Mesodermal cell (in vitro differentiated cells): Measurements from ENCODE around the gene FBXL14.

Source experiments
- H3K27ac ChIP-seq: 2 replicates; pipeline ENCODE4 v1.7.0; 2013; ENCODE audit warnings: mild to moderate bottlenecking, low read depth, low read length, moderate library complexity; ENCODE audit not compliant: severe bottlenecking
- H3K36me3 ChIP-seq: 2 replicates; pipeline ENCODE4 v1.7.1; 2013; ENCODE audit warnings: mild to moderate bottlenecking, low read length, moderate library complexity; ENCODE audit not compliant: control insufficient read depth, insufficient read depth
- H3K4me1 ChIP-seq: one replicate; pipeline ENCODE4 v1.7.1; 2013; ENCODE audit warnings: mild to moderate bottlenecking, low read length; ENCODE audit not compliant: insufficient read depth, control insufficient read depth, poor library complexity, severe bottlenecking
- H3K4me3 ChIP-seq: 2 replicates; pipeline ENCODE4 v1.7.0; 2013; ENCODE audit warnings: low read length, control low read depth, mild to moderate bottlenecking; ENCODE audit not compliant: insufficient read depth, poor library complexity, severe bottlenecking; ENCODE audit errors: extremely low read depth
- H3K9me3 ChIP-seq: 2 replicates; pipeline ENCODE4 v1.7.1; 2013; ENCODE audit warnings: mild to moderate bottlenecking, low read length, moderate library complexity; ENCODE audit not compliant: control insufficient read depth
- WGBS, 2 experiments: methylation state at CpG; one replicate each; pipeline ENCODE4 v1.1.5; 2013; ENCODE audit warnings: missing lambda C conversion rate in 2 of 2; ENCODE audit not compliant: insufficient coverage in 2 of 2; 5-methylcytosine and 5-hydroxymethylcytosine counted together

FBXL14 gene

DNA sequence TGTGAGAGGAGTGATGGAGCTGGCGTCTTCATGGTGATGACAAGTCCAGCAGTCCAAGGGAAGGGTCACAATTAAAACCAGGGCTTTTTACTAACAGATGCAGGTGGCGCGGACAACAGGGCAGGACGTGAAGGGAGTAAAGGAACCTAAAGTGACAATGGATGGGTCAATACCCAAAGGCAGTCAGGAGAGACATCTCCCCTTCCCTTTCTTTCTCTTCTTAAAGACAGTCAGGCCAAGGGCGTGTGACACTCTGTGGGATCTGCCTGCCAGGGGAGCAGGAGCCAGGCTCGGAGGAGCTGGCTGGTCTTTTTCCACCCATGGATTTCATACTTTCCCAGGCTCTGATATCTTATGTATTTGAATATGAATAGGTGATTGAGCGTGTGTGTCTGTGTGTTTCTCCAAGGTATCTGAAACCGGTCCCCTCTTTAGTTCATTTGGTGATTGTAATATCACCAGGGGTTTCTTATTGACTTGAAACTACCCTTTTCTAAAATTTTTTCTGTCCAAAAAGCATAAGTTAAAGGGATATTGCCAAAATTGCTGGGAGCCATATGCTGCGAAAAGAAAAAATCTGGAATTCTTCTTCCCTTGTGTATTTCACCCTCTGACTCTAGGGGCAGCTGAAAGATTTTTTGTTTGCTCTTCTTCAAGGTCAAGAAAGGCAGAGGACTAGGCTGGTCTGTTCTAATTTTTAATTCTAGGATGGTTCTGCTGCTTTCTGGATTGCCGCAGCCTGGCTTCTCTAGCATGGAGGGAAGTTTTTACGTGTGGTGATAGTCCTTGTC lies 61.8 kb downstream of the FBXL14 start:
- Histone ChIP-seq H3K9me3 (no peaks in the 10 kb centered on the region), H3K27ac (no peak overlapping the region), H3K4me1 (peaks cover 14% of the 10 kb centered on the region), H3K4me3 (no peak overlapping the region), H3K36me3 (no peaks in the 10 kb centered on the region)
- WGBS, 2 experiments = 87% methylated on average over 4 to 10 of the region's 11 CpGs

DNA sequence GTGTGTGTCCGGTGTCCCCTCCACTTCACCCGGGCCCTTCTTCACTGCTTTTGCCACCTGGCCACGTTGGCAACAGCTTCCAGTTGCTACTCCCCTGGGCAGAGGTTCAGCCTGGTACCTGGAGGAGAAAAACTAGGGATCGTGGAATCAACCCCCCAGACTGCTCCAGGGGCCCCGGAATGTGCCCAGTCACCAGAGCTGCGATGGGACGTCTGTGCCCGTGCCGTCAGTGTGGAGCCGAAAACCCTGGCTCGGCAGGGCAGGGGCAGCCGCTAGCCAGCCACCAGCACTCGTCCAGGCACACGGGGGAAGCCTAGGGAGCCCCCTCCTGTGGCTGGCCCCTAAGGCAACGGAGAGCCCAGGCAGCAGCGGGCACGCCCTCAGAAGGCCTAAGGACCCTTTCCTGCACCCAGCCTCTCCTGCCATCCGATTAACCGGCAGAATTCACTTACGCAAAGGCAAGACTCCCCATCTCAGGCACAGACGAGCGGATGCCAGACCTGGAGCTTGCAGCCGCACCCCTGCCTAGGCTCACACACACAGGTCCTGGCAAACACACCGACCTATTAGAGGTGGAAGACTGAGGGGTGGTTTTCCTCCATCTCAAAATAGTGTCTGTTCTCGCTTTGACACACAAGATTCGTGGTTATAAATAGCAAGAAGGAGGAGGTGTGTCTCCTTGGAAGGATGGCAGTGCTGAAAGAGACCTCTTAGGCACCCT lies 62.6 kb downstream of the FBXL14 start:
- H3K27ac ChIP-seq = no peak overlapping the region

GRCh38 chr12:1531153-1531653 lies 63.2 kb downstream of the FBXL14 start:
- H3K27ac ChIP-seq = no peak overlapping the region
- no peaks in the 10 kb centered on the region for H3K9me3 ChIP-seq
- peaks cover 18% of the 10 kb centered on the region for H3K4me1 ChIP-seq
- 4 to 7% methylated on average over 31 to 53 of the region's 56 CpGs for WGBS, 2 experiments
- peak overlapping the region; percentile 46 for H3K4me3 ChIP-seq
- H3K36me3 ChIP-seq = no peaks in the 10 kb centered on the region

More for the DNA sequence above, 62.6 kb downstream of the FBXL14 start:
- 78% methylated on average over 22 to 24 of the region's 26 CpGs for WGBS, 2 experiments
- Histone ChIP-seq H3K9me3 (no peaks in the 10 kb centered on the region), H3K4me3 (peak overlapping the region; percentile 46), H3K36me3 (no peaks in the 10 kb centered on the region), H3K4me1 (peaks cover 18% of the 10 kb centered on the region)

- Histone ChIP-seq H3K9me3 (no peaks in the 10 kb centered on the region), H3K27ac (no peak overlapping the region), H3K4me1 (peaks cover 18% of the 10 kb centered on the region), H3K36me3 (no peaks in the 10 kb centered on the region), H3K4me3 (peak overlapping the region; percentile 46)
- WGBS, 2 experiments = 0 to 1% methylated on average over 13 to 86 of the region's 99 CpGs
Measured at GRCh38 chr12:1530592-1531152, 63.7 kb downstream of the FBXL14 start.

- no peak overlapping the region for H3K27ac ChIP-seq
- whole genome bisulfite sequencing, 2 experiments = 1 to 2% methylated on average over 57 to 90 of the region's 101 CpGs
- H3K9me3 ChIP-seq = no peaks in the 10 kb centered on the region
- H3K4me3 ChIP-seq = peak overlapping the region; percentile 42
- peaks cover 18% of the 10 kb centered on the region for H3K4me1 ChIP-seq
- no peaks in the 10 kb centered on the region for H3K36me3 ChIP-seq
Measured at GRCh38 chr12:1529862-1530591, 64.4 kb downstream of the FBXL14 start.

- Histone ChIP-seq H3K9me3 (no peaks in the 10 kb centered on the region), H3K4me3 (peak overlapping the region; percentile 42), H3K36me3 (no peaks in the 10 kb centered on the region), H3K4me1 (peaks cover 18% of the 10 kb centered on the region), H3K27ac (no peak overlapping the region)
- 52 to 56% methylated on average over 4 to 7 of the region's 11 CpGs for WGBS, 2 experiments
Measured at GRCh38 chr12:1529228-1529861, 65.0 kb downstream of the FBXL14 start.

GRCh38 chr12:1528791-1529190 lies 65.6 kb downstream of the FBXL14 start:
- H3K27ac ChIP-seq = no peak overlapping the region
- H3K4me1 ChIP-seq = peaks cover 22% of the 10 kb centered on the region
- no peaks in the 10 kb centered on the region for H3K9me3 ChIP-seq
- no peak overlapping the region for H3K4me3 ChIP-seq
- WGBS, 2 experiments = 100% methylated on average over 3 of the region's 3 CpGs
- H3K36me3 ChIP-seq = no peaks in the 10 kb centered on the region

DNA sequence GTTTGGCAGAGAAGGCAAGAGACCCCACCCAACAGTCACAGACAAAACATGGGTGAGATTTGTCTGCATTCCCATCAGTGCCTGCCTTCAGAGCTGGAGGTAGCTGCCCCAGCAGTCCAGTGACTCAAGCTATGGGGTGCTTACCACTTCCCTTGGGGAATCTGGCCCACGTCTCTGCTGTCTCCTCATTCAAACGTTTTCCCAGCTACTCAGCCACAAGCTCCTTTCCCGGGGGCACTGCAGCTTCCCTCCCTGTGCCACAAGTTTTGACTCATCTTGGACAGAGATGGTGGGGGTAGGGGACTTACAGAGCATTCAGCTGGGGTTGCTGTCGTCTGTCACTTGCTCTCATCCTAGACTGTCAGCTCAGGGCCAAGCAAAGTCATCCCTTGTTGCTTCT lies 66.6 kb downstream of the FBXL14 start:
- Histone ChIP-seq H3K4me1 (peaks cover 31% of the 10 kb centered on the region), H3K9me3 (no peaks in the 10 kb centered on the region), H3K27ac (no peak overlapping the region), H3K4me3 (no peak overlapping the region), H3K36me3 (no peaks in the 10 kb centered on the region)
- 51 to 67% methylated on average over 1 to 3 of the region's 4 CpGs for WGBS, 2 experiments

DNA sequence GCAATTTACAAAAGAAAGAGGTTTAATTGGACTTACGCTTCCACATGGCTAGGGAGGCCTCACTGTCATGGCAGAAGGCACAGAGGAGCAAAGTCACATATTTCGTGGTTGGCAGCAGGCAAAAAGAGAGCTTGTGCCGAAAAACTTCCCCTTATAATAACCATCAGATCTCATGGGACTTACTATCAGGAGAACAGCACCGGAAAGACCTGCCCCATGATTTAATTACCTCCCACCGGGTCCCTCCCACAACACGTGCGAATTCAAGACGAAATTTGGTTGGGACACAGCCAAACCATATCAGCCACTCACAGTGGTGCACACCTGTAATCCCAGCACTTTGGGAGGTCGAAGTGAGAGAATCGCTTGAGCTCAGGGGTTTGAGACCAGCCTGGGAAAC lies 68.5 kb downstream of the FBXL14 start:
- WGBS, 2 experiments = 76 to 85% methylated on average over 10 of the region's 10 CpGs
- no peak overlapping the region for H3K4me3 ChIP-seq

DNA sequence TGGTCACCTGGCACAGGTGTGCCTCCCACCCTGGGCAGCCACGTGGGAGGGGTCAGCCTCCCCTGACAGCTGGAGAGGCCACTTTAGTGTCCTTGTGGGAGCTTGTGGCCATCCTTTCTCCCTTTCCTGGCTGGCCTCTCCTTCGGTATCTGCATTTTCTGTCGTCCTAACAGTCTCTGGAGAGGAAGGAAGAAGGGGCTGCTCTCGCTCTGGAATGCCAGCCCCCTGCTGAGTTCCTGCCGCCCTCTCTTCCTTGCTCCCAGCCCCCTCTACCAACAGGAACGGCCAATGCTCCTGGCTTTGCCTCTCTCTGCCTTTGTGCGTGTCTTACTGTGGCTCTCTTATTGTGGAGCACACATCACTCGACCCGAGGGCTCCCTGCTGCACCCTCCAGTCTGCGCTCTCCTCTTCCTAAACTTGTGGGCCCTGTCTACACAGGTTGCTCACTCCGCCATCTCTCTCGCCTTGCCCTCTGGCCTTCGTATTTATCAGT lies 70.8 kb downstream of the FBXL14 start:
- Histone ChIP-seq H3K27ac (peak overlapping the region; percentile 64), H3K36me3 (no peaks in the 10 kb centered on the region)

More for the DNA sequence above, 68.5 kb downstream of the FBXL14 start:
- Histone ChIP-seq H3K9me3 (no peaks in the 10 kb centered on the region), H3K4me1 (peaks cover 28% of the 10 kb centered on the region), H3K27ac (no peak overlapping the region), H3K36me3 (no peaks in the 10 kb centered on the region)

More for the DNA sequence above, 70.8 kb downstream of the FBXL14 start:
- H3K4me3 ChIP-seq = no peak overlapping the region
- 19 to 35% methylated on average over 7 to 11 of the region's 13 CpGs for WGBS, 2 experiments
- H3K4me1 ChIP-seq = peaks cover 38% of the 10 kb centered on the region
- H3K9me3 ChIP-seq = no peaks in the 10 kb centered on the region
